Measurements from ENCODE around the gene PRDM5. TPM values are rescaled to one million over a fixed set of nuclear protein-coding genes. Genes with fewer than 3 reads are reported as not detected.

PRDM5 gene
- total RNA-seq, 1 experiment from 2014 or later, result 0.85 TPM

GRCh38 chr4:120672558-120673147, 249.9 kb downstream of the PRDM5 start:
- Histone ChIP-seq H3K27ac (no peak overlapping the region), H3K4me1 (replicated peaks; ENCODE audit: insufficient read depth) (no peaks in the 10 kb centered on the region), H3K4me2 (no peak overlapping the region), H3K4me3 (no peak overlapping the region), H3K36me3 (ENCODE audit: low read depth) (no peaks in the 10 kb centered on the region), H3K9me2 (ENCODE audit: insufficient read depth) (no peaks in the 10 kb centered on the region), H3K9me3 (ENCODE audit: insufficient read depth, low read depth) (peaks cover 3% of the 10 kb centered on the region; the same call in 1 of the 2 replicates), H2AFZ (no peak overlapping the region), H3K79me2 (ENCODE audit: low read depth) (no peaks in the 10 kb centered on the region), H3F3A (ENCODE audit: insufficient read depth, low read depth) (no peaks in the 10 kb centered on the region), H3K27me3 (ENCODE audit: insufficient read depth, low read depth) (no peaks in the 10 kb centered on the region), H4K20me1 (ENCODE audit: insufficient read depth) (no peaks in the 10 kb centered on the region)
- POLR2A ChIA-PET (ENCODE audit: unreplicated experiment), result no interaction called here
- CTCF ChIA-PET, result no interaction called here
- BruUV-seq (replicated peaks), result no TSS peak
- DNase-seq, result no peak
- TF ChIP-seq CTCF (conservative IDR thresholded peaks at IDR 0.05) (no peak), EZH2 (IDR thresholded peaks at IDR 0.05; ENCODE audit: low read depth) (no peak)
- intact Hi-C loops (cut with micrococcal nuclease; ENCODE audit: unreplicated experiment), result no loop called here

GRCh38 chr4:120672076-120672475, 250.4 kb downstream of the PRDM5 start:
- no peaks in the 10 kb centered on the region for H3K79me2 ChIP-seq (ENCODE audit: low read depth)
- no peak for DNase-seq
- no peak overlapping the region for H3K4me3 ChIP-seq
- no peaks in the 10 kb centered on the region for H3F3A ChIP-seq (ENCODE audit: insufficient read depth, low read depth)
- POLR2A ChIA-PET (ENCODE audit: unreplicated experiment), result no interaction called here
- H3K9me2 ChIP-seq (ENCODE audit: insufficient read depth), result no peaks in the 10 kb centered on the region
- TF ChIP-seq EZH2 (IDR thresholded peaks at IDR 0.05; ENCODE audit: low read depth), result no peak
- TF ChIP-seq CTCF (conservative IDR thresholded peaks at IDR 0.05), result no peak
- BruUV-seq (replicated peaks), result no TSS peak
- no peaks in the 10 kb centered on the region for H4K20me1 ChIP-seq (ENCODE audit: insufficient read depth)
- H3K27ac ChIP-seq, result no peak overlapping the region
- H3K4me1 ChIP-seq (replicated peaks; ENCODE audit: insufficient read depth), result no peaks in the 10 kb centered on the region
- no peaks in the 10 kb centered on the region for H3K27me3 ChIP-seq (ENCODE audit: insufficient read depth, low read depth)
- H3K4me2 ChIP-seq, result no peak overlapping the region
- intact Hi-C loops (cut with micrococcal nuclease; ENCODE audit: unreplicated experiment), result no loop called here
- CTCF ChIA-PET, result no interaction called here
- no peak overlapping the region for H2AFZ ChIP-seq
- H3K9me3 ChIP-seq (ENCODE audit: insufficient read depth, low read depth), result peaks cover 3% of the 10 kb centered on the region; the same call in 1 of the 2 replicates
- no peaks in the 10 kb centered on the region for H3K36me3 ChIP-seq (ENCODE audit: low read depth)

- intact Hi-C loops (cut with micrococcal nuclease; ENCODE audit: unreplicated experiment), result no loop called here
- no peak overlapping the region for H3K4me3 ChIP-seq
- CTCF ChIA-PET, result no interaction called here
- no peak overlapping the region for H3K4me2 ChIP-seq
- no peak for TF ChIP-seq EZH2 (IDR thresholded peaks at IDR 0.05; ENCODE audit: low read depth)
- no peak for TF ChIP-seq CTCF (conservative IDR thresholded peaks at IDR 0.05)
- H3K36me3 ChIP-seq (ENCODE audit: low read depth), result no peaks in the 10 kb centered on the region
- POLR2A ChIA-PET (ENCODE audit: unreplicated experiment), result no interaction called here
- no peaks in the 10 kb centered on the region for H3K4me1 ChIP-seq (replicated peaks; ENCODE audit: insufficient read depth)
- BruUV-seq (replicated peaks), result no TSS peak
- no peak for DNase-seq
- H3F3A ChIP-seq (ENCODE audit: insufficient read depth, low read depth), result no peaks in the 10 kb centered on the region
- H3K27ac ChIP-seq, result no peak overlapping the region
- no peaks in the 10 kb centered on the region for H4K20me1 ChIP-seq (ENCODE audit: insufficient read depth)
- H3K27me3 ChIP-seq (ENCODE audit: insufficient read depth, low read depth), result no peaks in the 10 kb centered on the region
- peaks cover 3% of the 10 kb centered on the region; the same call in 1 of the 2 replicates for H3K9me3 ChIP-seq (ENCODE audit: insufficient read depth, low read depth)
- H3K79me2 ChIP-seq (ENCODE audit: low read depth), result no peaks in the 10 kb centered on the region
- H2AFZ ChIP-seq, result no peak overlapping the region
- no peaks in the 10 kb centered on the region for H3K9me2 ChIP-seq (ENCODE audit: insufficient read depth)
Observed at GRCh38 chr4:120671538-120671937, 251.0 kb downstream of the PRDM5 start.
